GM23248 (cell line): ENCODE measurements around the gene CHTF18.

Experiments
- EZH2 ChIP-seq: fragments of 200-600 bp; sonication (generic); IDR thresholded peaks from 2 replicates; pipeline ENCODE4 v1.6.1; 2018; ENCODE audit warnings: antibody characterized with exemption, mild to moderate bottlenecking; ENCODE audit not compliant: insufficient read depth, poor library complexity, severe bottlenecking
- EZH2phosphoT487 ChIP-seq: fragments of 200-600 bp; sonication (generic); IDR thresholded peaks from 2 replicates; pipeline ENCODE4 v1.6.1; 2018; ENCODE audit warnings: antibody characterized with exemption, moderate library complexity, mild to moderate bottlenecking, low read depth; ENCODE audit not compliant: insufficient read depth

DNA sequence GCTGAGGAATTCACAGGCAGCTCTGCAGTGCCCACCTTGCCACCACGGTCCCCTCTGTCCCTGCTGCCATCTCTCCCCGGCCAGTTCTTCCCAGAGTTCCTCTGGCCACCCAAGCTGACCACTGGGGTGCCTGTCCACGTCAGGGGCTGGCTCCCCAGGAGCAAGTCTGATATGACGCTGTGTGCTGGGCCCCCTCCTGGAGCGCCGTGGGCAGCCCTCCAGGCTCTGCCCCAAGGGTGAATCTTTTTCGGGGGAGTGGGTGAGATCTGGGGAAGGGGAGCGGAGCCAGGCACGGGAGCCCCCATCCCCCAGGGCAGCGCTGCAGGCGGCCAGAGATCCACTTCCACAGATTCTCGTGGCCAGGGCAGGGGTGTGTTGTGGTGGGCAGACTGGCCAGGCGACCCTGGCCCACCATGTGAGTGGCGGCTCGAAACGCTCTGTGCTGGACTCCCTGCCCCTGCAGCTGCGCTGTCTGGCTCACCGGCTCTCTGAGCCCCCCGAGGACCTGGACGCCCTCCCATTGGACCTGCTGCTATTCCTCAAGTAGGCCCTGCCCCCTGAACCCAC, 24.2 kb upstream of the CHTF18 start:
- no peak for TF ChIP-seq EZH2phosphoT487
- no peak for TF ChIP-seq EZH2
